ENCODE results near the gene EYA4.

EYA4 gene

GRCh38 chr6:133435065-133435728 is 194.0 kb downstream of the EYA4 start:
- H3K4me3 ChIP-seq (ENCODE audit: low read depth, low read length) = no peak overlapping the region
- no peak for TF ChIP-seq CTCF (IDR thresholded peaks at IDR 0.05; ENCODE audit: control insufficient read depth, extremely low read depth, insufficient read depth)
- DNase-seq (ENCODE audit: low read depth) = peak; percentile 37

GRCh38 chr6:133436652-133437051 is 195.5 kb downstream of the EYA4 start:
- no peak for DNase-seq (ENCODE audit: low read depth)
- TF ChIP-seq CTCF (IDR thresholded peaks at IDR 0.05; ENCODE audit: control insufficient read depth, extremely low read depth, insufficient read depth) = no peak
- no peak overlapping the region for H3K4me3 ChIP-seq (ENCODE audit: low read depth, low read length)

- no peak for TF ChIP-seq CTCF (IDR thresholded peaks at IDR 0.05; ENCODE audit: control insufficient read depth, extremely low read depth, insufficient read depth)
- no peak overlapping the region for H3K4me3 ChIP-seq (ENCODE audit: low read depth, low read length)
- no peak for DNase-seq (ENCODE audit: low read depth)
These were observed 200.3 kb downstream of the EYA4 start for GRCh38 chr6:133441491-133441890.

GRCh38 chr6:133446789-133447188 is 205.6 kb downstream of the EYA4 start:
- DNase-seq (ENCODE audit: low read depth) = no peak
- no peak for TF ChIP-seq CTCF (IDR thresholded peaks at IDR 0.05; ENCODE audit: control insufficient read depth, extremely low read depth, insufficient read depth)
- no peak overlapping the region for H3K4me3 ChIP-seq (ENCODE audit: low read depth, low read length)

- TF ChIP-seq CTCF (IDR thresholded peaks at IDR 0.05; ENCODE audit: control insufficient read depth, extremely low read depth, insufficient read depth) = no peak
These were observed 206.8 kb downstream of the EYA4 start for GRCh38 chr6:133447924-133448323.

GRCh38 chr6:133456439-133456838 is 215.3 kb downstream of the EYA4 start:
- TF ChIP-seq CTCF (IDR thresholded peaks at IDR 0.05; ENCODE audit: control insufficient read depth, extremely low read depth, insufficient read depth) = no peak
- no peak overlapping the region for H3K4me3 ChIP-seq (ENCODE audit: low read depth, low read length)
- DNase-seq (ENCODE audit: low read depth) = no peak

More at GRCh38 chr6:133447924-133448323, 206.8 kb downstream of the EYA4 start:
- H3K4me3 ChIP-seq (ENCODE audit: low read depth, low read length) = no peak overlapping the region
- no peak for DNase-seq (ENCODE audit: low read depth)

GRCh38 chr6:133456944-133457343 is 215.8 kb downstream of the EYA4 start:
- H3K4me3 ChIP-seq (ENCODE audit: low read depth, low read length) = no peak overlapping the region
- TF ChIP-seq CTCF (IDR thresholded peaks at IDR 0.05; ENCODE audit: control insufficient read depth, extremely low read depth, insufficient read depth) = no peak
- DNase-seq (ENCODE audit: low read depth) = no peak

Data from LNCaP clone FGC (cell line).